Upper lobe of right lung (tissue), 1 donor: ENCODE measurements around the gene GSPT1. TPM values are rescaled to one million over a fixed set of nuclear protein-coding genes. Genes with fewer than 3 reads are reported as not detected.
"Not testable (repeated sequence)": the region's sequence is repeated elsewhere in the genome, so short reads cannot be mapped to it uniquely, and the experiment has no call there.

Experiments
- ATAC-seq: fragments of 200-7000 bp; cut with Tn5 transposase; one replicate; pipeline ENCODE4 v1.9.1; 2020; ENCODE audit warnings: mild to moderate bottlenecking, moderate library complexity
- DNase-seq: peaks from one replicate; pipeline ENCODE4 v3.0.0-alpha.2; 2020
- H3K27ac ChIP-seq: fragments of 200-600 bp; one replicate; pipeline ENCODE4 v1.8.0; 2022
- H3K27me3 ChIP-seq: fragments of 200-600 bp; one replicate; pipeline ENCODE4 v1.8.0; 2022; ENCODE audit warnings: mild to moderate bottlenecking
- H3K36me3 ChIP-seq: fragments of 200-600 bp; one replicate; pipeline ENCODE4 v1.8.0; 2022
- H3K4me1 ChIP-seq: fragments of 200-600 bp; one replicate; pipeline ENCODE4 v1.8.0; 2022
- H3K4me3 ChIP-seq: fragments of 200-600 bp; one replicate; pipeline ENCODE4 v1.8.0; 2022; ENCODE audit warnings: mild to moderate bottlenecking
- H3K9me3 ChIP-seq: fragments of 200-600 bp; one replicate; pipeline ENCODE4 v1.8.0; 2022
- intact Hi-C: fragments of 100-400 bp; cut with DNase I; formaldehyde crosslinking; loops from one replicate; pipeline ENCODE4 v1.11.0; 2022
- total RNA-seq: library from RNA; stranded (reverse); fragmentation: NEBNext Ultra II Directional; extraction: Animal tissue kit (Norgen Biotek cat#: 25700); gene quantifications from one replicate; pipeline ENCODE4 v1.2.1, GENCODE V29; 2021
- TF ChIP-seq, protein P1 (sequence below): fragments of 200-600 bp; IDR thresholded peaks from one replicate; pipeline ENCODE4 v1.8.0; 2022; ENCODE audit warnings: antibody characterized with exemption
- donor health status: DM: no; HTN: yes; CAD: no; lungs with severe emphysema.

The GSPT1 gene
- total RNA-seq, 1 donor from 2014 or later, result 106 TPM

- Histone ChIP-seq H3K4me3 (no peak overlapping the region), H3K36me3 (no peaks in the 10 kb centered on the region), H3K9me3 (no peaks in the 10 kb centered on the region), H3K27ac (no peak overlapping the region), H3K4me1 (no peaks in the 10 kb centered on the region), H3K27me3 (no peaks in the 10 kb centered on the region)
- DNase-seq (no peak), ATAC-seq (no peak)
- intact Hi-C loops, result no loop called here
- TF ChIP-seq, protein P1, sequence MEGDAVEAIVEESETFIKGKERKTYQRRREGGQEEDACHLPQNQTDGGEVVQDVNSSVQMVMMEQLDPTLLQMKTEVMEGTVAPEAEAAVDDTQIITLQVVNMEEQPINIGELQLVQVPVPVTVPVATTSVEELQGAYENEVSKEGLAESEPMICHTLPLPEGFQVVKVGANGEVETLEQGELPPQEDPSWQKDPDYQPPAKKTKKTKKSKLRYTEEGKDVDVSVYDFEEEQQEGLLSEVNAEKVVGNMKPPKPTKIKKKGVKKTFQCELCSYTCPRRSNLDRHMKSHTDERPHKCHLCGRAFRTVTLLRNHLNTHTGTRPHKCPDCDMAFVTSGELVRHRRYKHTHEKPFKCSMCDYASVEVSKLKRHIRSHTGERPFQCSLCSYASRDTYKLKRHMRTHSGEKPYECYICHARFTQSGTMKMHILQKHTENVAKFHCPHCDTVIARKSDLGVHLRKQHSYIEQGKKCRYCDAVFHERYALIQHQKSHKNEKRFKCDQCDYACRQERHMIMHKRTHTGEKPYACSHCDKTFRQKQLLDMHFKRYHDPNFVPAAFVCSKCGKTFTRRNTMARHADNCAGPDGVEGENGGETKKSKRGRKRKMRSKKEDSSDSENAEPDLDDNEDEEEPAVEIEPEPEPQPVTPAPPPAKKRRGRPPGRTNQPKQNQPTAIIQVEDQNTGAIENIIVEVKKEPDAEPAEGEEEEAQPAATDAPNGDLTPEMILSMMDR, result no peak
These were observed 30.7 kb upstream of the GSPT1 start for GRCh38 chr16:11946433-11946832.

GRCh38 chr16:11941945-11942344 is 26.2 kb upstream of the GSPT1 start, which contains the start of gene NPIPB2:
Gene NPIPB2 (minus strand): TSS chr16:11942045. CDS start chr16:11942045, 0 bp downstream.
- H3K4me1 ChIP-seq, H3K36me3 ChIP-seq, ATAC-seq, H3K9me3 ChIP-seq, H3K4me3 ChIP-seq, H3K27me3 ChIP-seq, intact Hi-C loops, DNase-seq, H3K27ac ChIP-seq: not testable (repeated sequence)

- H3K9me3 ChIP-seq, H3K27me3 ChIP-seq, H3K4me3 ChIP-seq, intact Hi-C loops, DNase-seq, H3K27ac ChIP-seq, H3K4me1 ChIP-seq, H3K36me3 ChIP-seq, ATAC-seq: not testable (repeated sequence)
These were observed 11.6 kb upstream of the GSPT1 start for GRCh38 chr16:11927350-11927749.

DNA sequence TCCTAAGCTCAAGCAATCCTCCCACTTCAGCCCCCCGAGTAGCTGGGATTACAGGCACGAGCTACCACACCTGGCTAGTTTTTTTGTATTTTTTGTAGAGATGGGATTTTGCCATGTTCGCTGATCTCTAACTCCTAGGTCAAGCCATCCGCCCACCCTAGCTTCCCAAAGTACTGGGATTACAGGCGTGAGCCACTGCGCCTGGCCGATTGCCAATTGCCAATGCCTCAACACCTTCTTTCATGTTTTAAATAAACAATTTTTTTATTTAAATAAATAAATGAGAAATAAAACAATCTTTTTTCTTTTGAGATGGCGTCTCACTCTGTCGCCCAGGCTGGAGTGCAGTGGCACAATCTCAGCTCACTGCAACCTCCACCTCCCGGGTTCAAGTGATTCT is 8.3 kb upstream of the GSPT1 start:
- H3K9me3 ChIP-seq, H3K4me3 ChIP-seq, H3K27me3 ChIP-seq, H3K36me3 ChIP-seq, H3K27ac ChIP-seq, ATAC-seq, DNase-seq, H3K4me1 ChIP-seq, intact Hi-C loops: not testable (repeated sequence)

- TF ChIP-seq, protein P1, result no peak
- Histone ChIP-seq H3K4me1 (peaks cover 18% of the 10 kb centered on the region), H3K36me3 (no peaks in the 10 kb centered on the region), H3K27me3 (no peaks in the 10 kb centered on the region), H3K27ac (peak overlapping the region; percentile 78), H3K9me3 (no peaks in the 10 kb centered on the region), H3K4me3 (peak overlapping the region; percentile 81)
- DNase-seq (no peak), ATAC-seq (peak; percentile 34)
- intact Hi-C loops, result no loop called here
These were observed 949 bp upstream of the GSPT1 start for GRCh38 chr16:11916524-11917285.

DNA sequence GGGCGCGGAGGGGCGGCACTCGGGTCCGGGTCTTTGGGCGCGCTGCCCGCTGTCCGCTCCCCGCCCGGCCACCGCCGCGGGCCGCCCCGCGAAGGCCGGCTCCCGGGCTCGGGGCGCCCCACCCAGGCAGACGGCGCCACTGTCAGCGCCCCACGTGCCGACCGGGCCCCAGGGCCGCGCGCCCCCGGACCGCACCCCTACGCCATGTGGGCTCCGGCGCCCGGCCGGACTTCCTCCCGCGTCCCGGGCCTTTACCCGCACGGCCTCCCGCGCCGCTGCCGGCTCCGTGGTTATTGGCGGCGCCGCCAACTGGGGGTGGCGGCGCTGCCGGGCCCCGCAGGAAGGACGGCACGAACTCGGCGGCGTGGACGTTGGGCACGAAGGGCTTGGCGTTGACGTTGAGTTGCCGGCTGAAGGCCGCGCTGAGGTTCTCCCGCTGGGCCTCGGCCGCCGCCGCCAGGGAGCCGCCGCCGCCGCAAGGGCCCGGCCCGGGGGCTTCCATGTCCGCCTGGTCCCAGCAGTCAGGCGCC is 577 bp downstream of the GSPT1 start:
- TF ChIP-seq, protein P1, result no peak
- no peaks in the 10 kb centered on the region for H3K9me3 ChIP-seq
- peak; percentile 81 for DNase-seq
- peak overlapping the region; percentile 81 for H3K4me3 ChIP-seq
- H3K36me3 ChIP-seq, result no peaks in the 10 kb centered on the region
- peaks cover 31% of the 10 kb centered on the region for H3K4me1 ChIP-seq
- peak overlapping the region; percentile 88 for H3K27ac ChIP-seq
- H3K27me3 ChIP-seq, result no peaks in the 10 kb centered on the region
- ATAC-seq, result peak; percentile 50
- intact Hi-C loops, result no loop called here

- H3K27ac ChIP-seq, result peak overlapping the region; percentile 88
- no peak for DNase-seq
- no peaks in the 10 kb centered on the region for H3K27me3 ChIP-seq
- no peaks in the 10 kb centered on the region for H3K36me3 ChIP-seq
- intact Hi-C loops, result no loop called here
- peak overlapping the region; percentile 81 for H3K4me3 ChIP-seq
- TF ChIP-seq, protein P1, result no peak
- peaks cover 38% of the 10 kb centered on the region for H3K4me1 ChIP-seq
- no peak for ATAC-seq
- no peaks in the 10 kb centered on the region for H3K9me3 ChIP-seq
These were observed 1.3 kb downstream of the GSPT1 start for GRCh38 chr16:11914210-11915113.
